KMS-11 (cell line): Measurements from ENCODE around the gene SBK3.
A peak's percentile ranks its signal among the peaks of the same experiment; 100 is the strongest.

Source experiments
- H2AFZ ChIP-seq: fragments of 200-600 bp; sonication (generic); 2 replicates; pipeline ENCODE4 v1.6.1; 2016; ENCODE audit warnings: antibody characterized with exemption, mixed run types, low read depth
- H3K27ac ChIP-seq: fragments of 200-600 bp; sonication (generic); 2 replicates; pipeline ENCODE4 v1.6.1; 2016; ENCODE audit warnings: mild to moderate bottlenecking, mixed run types
- H3K27me3 ChIP-seq: fragments of 200-600 bp; sonication (generic); 2 replicates; pipeline ENCODE4 v1.6.1; 2017; ENCODE audit warnings: mild to moderate bottlenecking, low read depth, mixed run types, moderate library complexity; ENCODE audit not compliant: insufficient read depth
- H3K36me3 ChIP-seq: fragments of 200-600 bp; sonication (generic); 2 replicates; pipeline ENCODE4 v1.6.1; 2017; ENCODE audit warnings: mild to moderate bottlenecking, mixed run types; ENCODE audit not compliant: insufficient read depth
- H3K4me1 ChIP-seq: fragments of 200-600 bp; sonication (generic); 2 replicates; pipeline ENCODE4 v1.6.1; 2016; ENCODE audit warnings: mild to moderate bottlenecking, low read depth, mixed run types; ENCODE audit not compliant: poor library complexity, severe bottlenecking
- H3K4me2 ChIP-seq: fragments of 200-600 bp; sonication (generic); 2 replicates; pipeline ENCODE4 v1.7.0; 2016; ENCODE audit warnings: mild to moderate bottlenecking, mixed run types
- H3K4me3 ChIP-seq: fragments of 200-600 bp; sonication (generic); IDR thresholded peaks from 2 replicates; pipeline ENCODE4 v1.6.1; 2017; ENCODE audit warnings: low read depth, low read length, mixed read lengths; ENCODE audit not compliant: insufficient read depth
- H3K79me2 ChIP-seq: fragments of 200-600 bp; sonication (generic); 2 replicates; pipeline ENCODE4 v1.6.1; 2016; ENCODE audit warnings: low read depth, mixed run types; ENCODE audit not compliant: insufficient read depth
- H3K9ac ChIP-seq: fragments of 200-600 bp; sonication (generic); 2 replicates; pipeline ENCODE4 v1.6.1; 2016; ENCODE audit warnings: mild to moderate bottlenecking, mixed run types
- H4K20me1 ChIP-seq: fragments of 200-600 bp; sonication (generic); 2 replicates; pipeline ENCODE4 v1.6.1; 2016; ENCODE audit warnings: mild to moderate bottlenecking, mixed run types; ENCODE audit not compliant: insufficient read depth
- CTCF ChIP-seq: fragments of 200-600 bp; sonication (generic); conservative IDR thresholded peaks from 2 replicates; pipeline ENCODE4 v1.6.1; 2017; ENCODE audit warnings: low read depth, mild to moderate bottlenecking, antibody characterized with exemption, low read length, moderate library complexity, mixed read lengths

SBK3 gene

GRCh38 chr19:55581145-55581822 lies 35.9 kb upstream of the SBK3 start:
- Histone ChIP-seq H3K27me3 (peaks cover 18% of the 10 kb centered on the region), H4K20me1 (no peaks in the 10 kb centered on the region), H3K4me3 (no peak overlapping the region), H3K4me1 (no peaks in the 10 kb centered on the region), H3K79me2 (no peaks in the 10 kb centered on the region), H3K9ac (peak overlapping the region; percentile 14; the same call in 1 of the 2 replicates), H2AFZ (peak overlapping the region; percentile 83), H3K27ac (no peak overlapping the region), H3K4me2 (peak overlapping the region; percentile 65), H3K36me3 (no peaks in the 10 kb centered on the region)
- TF ChIP-seq CTCF: no peak

- H3K9ac ChIP-seq: peak within 1 kb of the TSS; percentile 72; the same call in 1 of the 2 replicates
- H4K20me1 ChIP-seq: no peaks in the 10 kb centered on the region
- H3K79me2 ChIP-seq: no peaks in the 10 kb centered on the region
- H3K4me3 ChIP-seq: no peak within 1 kb of the TSS
- no peaks in the 10 kb centered on the region for H3K4me1 ChIP-seq
- H3K27ac ChIP-seq: no peak within 1 kb of the TSS
- peaks cover 13% of the 10 kb centered on the region; the same call in 1 of the 2 replicates for H3K27me3 ChIP-seq
- H3K4me2 ChIP-seq: peak within 1 kb of the TSS; percentile 65
- H2AFZ ChIP-seq: peak within 1 kb of the TSS; percentile 83
- no peak for TF ChIP-seq CTCF
- no peaks in the 10 kb centered on the region for H3K36me3 ChIP-seq
Measured at GRCh38 chr19:55580628-55581144, 35.3 kb upstream of the SBK3 start, which contains the start of gene ZNF579. Gene ZNF579 (minus strand): TSS chr19:55580848. CDS start chr19:55579639, 1,209 bp downstream.

- no peak for TF ChIP-seq CTCF
- peaks cover 8% of the 10 kb centered on the region; the same call in 1 of the 2 replicates for H3K27me3 ChIP-seq
- no peaks in the 10 kb centered on the region for H4K20me1 ChIP-seq
- peak overlapping the region; percentile 54 for H3K4me2 ChIP-seq
- H3K27ac ChIP-seq: no peak overlapping the region
- no peaks in the 10 kb centered on the region for H3K36me3 ChIP-seq
- peak overlapping the region; percentile 72; the same call in 1 of the 2 replicates for H3K9ac ChIP-seq
- no peak overlapping the region for H3K4me3 ChIP-seq
- H3K4me1 ChIP-seq: no peaks in the 10 kb centered on the region
- H3K79me2 ChIP-seq: no peaks in the 10 kb centered on the region
- H2AFZ ChIP-seq: peak overlapping the region; percentile 83
Measured at GRCh38 chr19:55579766-55580621, 34.7 kb upstream of the SBK3 start.
